Gastrocnemius medialis (tissue), 4 donors: ENCODE data around the gene PRKG1.

ENCODE experiments used
- POLR2A ChIP-seq, 2 donors: fragments of 450-650 bp; IDR thresholded peaks; one replicate each; pipeline ENCODE4 v1.6.1; 2017; ENCODE audit warnings: antibody characterized with exemption in 2 of 2, mild to moderate bottlenecking in 2 of 2, moderate library complexity in 2 of 2
- TF ChIP-seq, protein P1 (sequence below), 5 experiments: fragments of 450-650 bp in 3 of 5; fragments of 200-600 bp in 2 of 5; sonication (generic) in 2 of 5; IDR thresholded peaks in 4 of 5; conservative IDR thresholded peaks in 1 of 5; 1 replicate in 4 of 5; 2 replicates in 1 of 5; pipeline ENCODE4 v1.5.1; 2016 to 2019; ENCODE audit warnings: antibody characterized with exemption in 5 of 5, mild to moderate bottlenecking in 3 of 5, moderate library complexity in 3 of 5

- no peak for TF ChIP-seq POLR2A (IDR thresholded peaks at IDR 0.05)
- TF ChIP-seq, protein P1, sequence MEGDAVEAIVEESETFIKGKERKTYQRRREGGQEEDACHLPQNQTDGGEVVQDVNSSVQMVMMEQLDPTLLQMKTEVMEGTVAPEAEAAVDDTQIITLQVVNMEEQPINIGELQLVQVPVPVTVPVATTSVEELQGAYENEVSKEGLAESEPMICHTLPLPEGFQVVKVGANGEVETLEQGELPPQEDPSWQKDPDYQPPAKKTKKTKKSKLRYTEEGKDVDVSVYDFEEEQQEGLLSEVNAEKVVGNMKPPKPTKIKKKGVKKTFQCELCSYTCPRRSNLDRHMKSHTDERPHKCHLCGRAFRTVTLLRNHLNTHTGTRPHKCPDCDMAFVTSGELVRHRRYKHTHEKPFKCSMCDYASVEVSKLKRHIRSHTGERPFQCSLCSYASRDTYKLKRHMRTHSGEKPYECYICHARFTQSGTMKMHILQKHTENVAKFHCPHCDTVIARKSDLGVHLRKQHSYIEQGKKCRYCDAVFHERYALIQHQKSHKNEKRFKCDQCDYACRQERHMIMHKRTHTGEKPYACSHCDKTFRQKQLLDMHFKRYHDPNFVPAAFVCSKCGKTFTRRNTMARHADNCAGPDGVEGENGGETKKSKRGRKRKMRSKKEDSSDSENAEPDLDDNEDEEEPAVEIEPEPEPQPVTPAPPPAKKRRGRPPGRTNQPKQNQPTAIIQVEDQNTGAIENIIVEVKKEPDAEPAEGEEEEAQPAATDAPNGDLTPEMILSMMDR (IDR thresholded peaks at IDR 0.05 in 4 of 5, conservative IDR thresholded peaks at IDR 0.05 in 1 of 5) = no peak
Observed at GRCh38 chr10:51485668-51486067, 411.4 kb downstream of the PRKG1 start.
